HCT116 (cell line): Measurements from ENCODE around the gene CASKIN2. TPM values are rescaled to one million over a fixed set of nuclear protein-coding genes. Genes with fewer than 3 reads are reported as not detected.
A peak's percentile ranks its signal among the peaks of the same experiment; 100 is the strongest.
"Not testable (repeated sequence)": the region's sequence is repeated elsewhere in the genome, so short reads cannot be mapped to it uniquely, and the experiment has no call there.

Experiments used
- ATAC-seq: fragments of 200-7000 bp; cut with Tn5 transposase; 2 replicates; pipeline ENCODE4 v1.9.1; 2020; ENCODE audit warnings: mild to moderate bottlenecking, moderate library complexity
- BruUV-seq: library from RNA; stranded (reverse); fragments of 400-500 nt; replicated peaks from 2 replicates; lab custom pipeline; 2021; lab: Mats Ljungman, UMichigan
- CTCF ChIA-PET: fragments of 300-600 bp; sonication (Branson Sonifier 250); formaldehyde crosslinking; loops from one replicate; lab custom pipeline; 2021; ENCODE audit warnings: antibody characterized with exemption; lab: Charles Lee
- POLR2A ChIA-PET: fragments of 300-600, 350-600 bp; sonication (Branson Sonifier 250); formaldehyde crosslinking; loops from one replicate; lab custom pipeline; 2021; ENCODE audit warnings: antibody characterized with exemption; lab: Charles Lee
- RAD21 ChIA-PET, 2 experiments: fragments of 300-600 bp; sonication (Branson Sonifier 250); formaldehyde crosslinking; loops; one replicate each; lab custom pipeline; 2023; ENCODE audit warnings: low total read pairs in 2 of 2; ENCODE audit not compliant: uncharacterized antibody in 2 of 2, unreplicated experiment in 2 of 2, low non-redundant PET in 1 of 2; lab: Charles Lee
- DNase-seq: peaks from one replicate; pipeline ENCODE4 v3.0.0-alpha.2; 2010; ENCODE audit warnings: low read depth, low spot score
- H2AFZ ChIP-seq: fragments of 200-600 bp; shearing (Covaris generic), sonication (generic); 2 replicates; pipeline ENCODE4 v1.6.1; 2017; ENCODE audit warnings: low read depth, mixed run types, mixed read lengths, antibody characterized with exemption, low read length; ENCODE audit not compliant: poor library complexity, severe bottlenecking
- H3K27ac ChIP-seq: 2 replicates; pipeline ENCODE4 v1.5.1; 2012; ENCODE audit warnings: low read depth, low read length
- H3K27me3 ChIP-seq: fragments of 200-600 bp; sonication (generic); 2 replicates; pipeline ENCODE4 v1.6.1; 2016; ENCODE audit warnings: mixed run types, low read length, mixed read lengths; ENCODE audit not compliant: insufficient read depth
- H3K36me3 ChIP-seq, 2 experiments: fragments of 200-500 bp in 1 of 2; fragments of 200-600 bp in 1 of 2; sonication (Bioruptor generic) in 1 of 2; sonication (generic) in 1 of 2; 2 replicates each; pipeline versions ENCODE4 v1.5.1 to v1.6.1; 2014 to 2016; ENCODE audit warnings: low read length in 2 of 2, inconsistent platforms in 1 of 2, mixed read lengths in 1 of 2, mixed run types in 1 of 2; ENCODE audit not compliant: insufficient read depth in 2 of 2, control insufficient read depth in 1 of 2
- H3K4me1 ChIP-seq, 2 experiments: fragments of 200-600 bp in 1 of 2; sonication (generic) in 1 of 2; 2 replicates each; pipeline versions ENCODE4 v1.5.1 to v1.6.1; 2012 to 2017; ENCODE audit warnings: low read length in 2 of 2, inconsistent platforms in 1 of 2, mild to moderate bottlenecking in 1 of 2, mixed read lengths in 1 of 2, mixed run types in 1 of 2, moderate library complexity in 1 of 2; ENCODE audit not compliant: insufficient read depth in 2 of 2, control insufficient read depth in 1 of 2
- H3K4me2 ChIP-seq: fragments of 200-600 bp; sonication (generic); 2 replicates; pipeline ENCODE4 v1.6.1; 2017; ENCODE audit warnings: mixed run types, low read length, mixed read lengths
- H3K4me3 ChIP-seq, 2 experiments: fragments of 200-600 bp in 1 of 2; sonication (generic) in 1 of 2; replicated peaks in 1 of 2; 2 replicates each; pipeline ENCODE4 v1.5.1; 2011 to 2016; ENCODE audit warnings: low read length in 2 of 2, control low read depth in 1 of 2, low read depth in 1 of 2, mild to moderate bottlenecking in 1 of 2, mixed read lengths in 1 of 2, mixed run types in 1 of 2
- H3K79me2 ChIP-seq: fragments of 200-600 bp; sonication (generic); 2 replicates; pipeline ENCODE4 v1.6.1; 2017; ENCODE audit warnings: mild to moderate bottlenecking, mixed run types, low read length, moderate library complexity, mixed read lengths; ENCODE audit not compliant: insufficient read depth
- H3K9ac ChIP-seq: fragments of 200-600 bp; sonication (generic); 2 replicates; pipeline ENCODE4 v1.6.1; 2016; ENCODE audit warnings: low read length, mixed read lengths
- H3K9me2 ChIP-seq: fragments of 200-600 bp; sonication (generic), shearing (Covaris generic); 2 replicates; pipeline ENCODE4 v1.6.1; 2017; ENCODE audit warnings: mixed run types, mild to moderate bottlenecking, moderate library complexity; ENCODE audit not compliant: insufficient read depth
- H3K9me3 ChIP-seq, 2 experiments: fragments of 200-500 bp in 1 of 2; fragments of 200-600 bp in 1 of 2; sonication (Bioruptor generic) in 1 of 2; sonication (generic) in 1 of 2; 2 replicates each; pipeline ENCODE4 v1.6.1; 2014 to 2017; ENCODE audit warnings: low read length in 2 of 2, mixed read lengths in 2 of 2, inconsistent platforms in 1 of 2, low read depth in 1 of 2, mild to moderate bottlenecking in 1 of 2, mixed run types in 1 of 2, moderate library complexity in 1 of 2; ENCODE audit not compliant: control insufficient read depth in 1 of 2, insufficient read depth in 1 of 2
- H4K20me1 ChIP-seq: fragments of 200-600 bp; sonication (generic), shearing (Covaris generic); 2 replicates; pipeline ENCODE4 v1.6.1; 2017; ENCODE audit warnings: mixed run types, mild to moderate bottlenecking, moderate library complexity; ENCODE audit not compliant: insufficient read depth
- POLR2A ChIP-seq: IDR thresholded peaks from 2 replicates; pipeline ENCODE4 v1.7.0; 2011; ENCODE audit warnings: borderline replicate concordance; ENCODE audit not compliant: insufficient read depth, insufficient read length; ENCODE audit errors: extremely low read depth
- POLR2AphosphoS5 ChIP-seq: IDR thresholded peaks from 2 replicates; pipeline ENCODE4 v1.6.1; 2011; ENCODE audit warnings: mild to moderate bottlenecking, low read depth, low read length, moderate library complexity
- SRF ChIP-seq: IDR thresholded peaks from 2 replicates; pipeline ENCODE4 v1.6.1; 2012; ENCODE audit warnings: low read depth
- ZFX ChIP-seq: fragments of 450-650 bp; IDR thresholded peaks from 2 replicates; pipeline ENCODE4 v1.6.1; 2017
- intact Hi-C: fragments of 100-400 bp; cut with micrococcal nuclease; formaldehyde crosslinking; loops from 2 replicates; pipeline ENCODE4 v1.10.0; 2022
- total RNA-seq: library from RNA; stranded (reverse); gene quantifications from one replicate; pipeline ENCODE4 v1.2.1, GENCODE V29; 2021; ENCODE audit not compliant: unreplicated experiment

The CASKIN2 gene
- total RNA-seq, 1 experiment from 2014 or later: 38.4 TPM

DNA sequence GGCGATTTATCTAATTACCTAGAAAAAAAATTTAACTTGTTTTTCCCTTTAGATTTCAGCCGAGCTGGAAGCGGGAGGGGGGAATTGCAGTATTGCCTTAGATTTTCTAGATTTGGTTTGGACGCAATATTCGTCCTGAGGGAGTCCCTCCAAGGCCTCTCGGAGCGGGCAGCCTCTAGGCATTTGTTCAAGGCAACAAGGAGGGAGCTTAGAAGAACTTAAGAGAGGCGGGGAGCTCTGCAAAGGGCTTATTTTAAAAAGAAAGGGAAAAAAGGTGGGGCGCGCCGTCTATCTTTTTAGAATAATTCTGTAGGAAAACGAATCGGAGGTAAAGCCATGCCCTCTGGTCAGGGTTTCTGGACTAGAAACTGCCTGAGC is 59.3 kb downstream of the CASKIN2 start:
- Histone ChIP-seq H3K9ac (peak overlapping the region; percentile 83), H3K27ac (peak overlapping the region; percentile 32; the same call in 1 of the 2 replicates), H3K9me3 (no peaks in the 10 kb centered on the region), H3K9me2 (no peaks in the 10 kb centered on the region), H3K4me1 (peaks cover 12 to 14% of the 10 kb centered on the region in 2 experiments), H3K4me3 (peak overlapping the region; percentile 84 to 98), H3K36me3 (no peaks in the 10 kb centered on the region), H2AFZ (peak overlapping the region; percentile 10), H3K27me3 (no peaks in the 10 kb centered on the region), H3K79me2 (no peaks in the 10 kb centered on the region; the same call in 1 of the 2 replicates), H4K20me1 (no peaks in the 10 kb centered on the region), H3K4me2 (peak overlapping the region; percentile 90)
- CTCF ChIA-PET: interaction anchor here (0.8 to 1.5 kb wide), 4 partner anchors 13 to 177 kb away, joined by 3 to 7 read pairs (median 5); partner anchors contain the start of genes SMIM5 and TSEN54
- POLR2A ChIA-PET: interaction anchor here (0.8 to 1.6 kb wide), 8 partner anchors 10 to 301 kb away, joined by 3 to 7 read pairs (median 4); partner anchors contain the start of genes MIF4GD and SLC25A19
- TF ChIP-seq POLR2AphosphoS5 (peak; percentile 82), SRF (no peak), ZFX (0 out of 2 replicates have a peak, but pooled peaks have one; percentile 45), POLR2A (peak; percentile 77)
- TSS peak; percentile 94 for BruUV-seq
- RAD21 ChIA-PET: interaction anchor here (0.5 to 0.8 kb wide), 2 partner anchors 9 to 141 kb away, joined by 3 read pairs; no protein-coding TSS in a partner anchor
- DNase-seq (no peak), ATAC-seq (peak; percentile 57)
- intact Hi-C loops: no loop called here

DNA sequence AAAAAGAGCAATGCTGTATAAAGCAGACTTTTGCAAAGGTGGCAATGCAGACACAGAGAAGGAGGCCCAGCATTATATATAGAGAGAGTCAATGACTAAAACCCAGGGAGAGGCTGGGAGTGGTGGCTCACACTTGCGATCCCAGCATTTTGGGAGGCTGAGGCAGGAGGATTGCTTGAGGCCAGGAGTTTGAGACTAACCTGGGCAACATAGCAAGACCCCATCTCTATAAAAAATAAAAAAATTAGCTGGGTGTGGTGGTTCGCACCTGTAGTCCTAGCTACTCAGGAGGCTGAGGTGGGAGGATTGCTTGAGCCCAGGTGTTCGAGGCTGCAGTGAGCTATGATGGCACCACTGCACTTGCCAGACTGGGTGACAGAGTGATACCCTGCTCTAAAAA is 60.7 kb downstream of the CASKIN2 start:
- POLR2A ChIA-PET, H3K9me3 ChIP-seq, intact Hi-C loops, H3K27me3 ChIP-seq, DNase-seq, ATAC-seq, H3K9me2 ChIP-seq, H3K79me2 ChIP-seq, H3K4me3 ChIP-seq, H2AFZ ChIP-seq, H3K9ac ChIP-seq, RAD21 ChIA-PET, H3K27ac ChIP-seq, BruUV-seq, H3K4me2 ChIP-seq, H4K20me1 ChIP-seq, H3K36me3 ChIP-seq: not testable (repeated sequence)
- CTCF ChIA-PET: interaction anchor here (1.4 kb wide), 1 partner anchor 18 kb away, joined by 3 read pairs; no protein-coding TSS in a partner anchor
- H3K4me1 ChIP-seq: peaks cover 12 to 14% of the 10 kb centered on the region in 2 experiments
